ENCODE results near the gene GUCY1A1. TPM values are rescaled to one million over a fixed set of nuclear protein-coding genes. Genes with fewer than 3 reads are reported as not detected.

GUCY1A1 gene
- 104 TPM for total RNA-seq
- 4.8 TPM for polyA plus RNA-seq

- DNase-seq (ENCODE audit: extremely low spot score), result peak; percentile 49
- peak within 1 kb of the TSS; percentile 55 for H3K4me3 ChIP-seq (ENCODE audit: low read depth, low read length)
- 14% methylated on average over 25 of the region's 25 CpGs for WGBS
Measured at GRCh38 chr4:155666344-155667221, at the start of gene GUCY1A1. Gene GUCY1A1, plus strand, starts transcription at chr4:155666848. Its CDS starts 30,020 bp downstream, at chr4:155696868.

DNA sequence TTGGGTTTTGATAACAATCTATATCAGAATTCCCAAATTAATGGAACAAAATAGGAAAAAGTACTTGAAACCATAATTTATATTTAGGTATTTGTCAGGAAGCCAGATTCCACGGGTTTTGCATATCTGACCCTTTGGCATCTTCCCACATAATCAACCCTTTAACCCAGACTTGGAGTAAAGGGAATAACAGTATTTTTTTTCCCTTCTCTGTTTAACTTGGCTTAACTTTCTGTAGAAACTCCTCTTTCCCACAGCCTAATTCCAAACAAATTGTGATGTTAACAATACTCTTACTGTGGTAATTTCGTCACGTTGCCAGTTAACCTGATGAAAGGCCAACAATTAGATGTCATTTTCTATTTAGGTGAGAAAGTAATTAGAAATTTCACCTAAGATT is 49.4 kb upstream of the GUCY1A1 start:
- WGBS, result 46% methylated on average over 3 of the region's 3 CpGs
- no peak overlapping the region for H3K4me3 ChIP-seq (ENCODE audit: low read depth, low read length)
- no peaks in the 10 kb centered on the region for H3K36me3 ChIP-seq (ENCODE audit: insufficient read depth)
- H3K27ac ChIP-seq (ENCODE audit: low read depth), result no peak overlapping the region
- H3K4me1 ChIP-seq (ENCODE audit: insufficient read depth), result no peaks in the 10 kb centered on the region
- no peak for DNase-seq (ENCODE audit: extremely low spot score)

More at GRCh38 chr4:155666344-155667221, at the start of gene GUCY1A1:
- H3K36me3 ChIP-seq (ENCODE audit: insufficient read depth), result no peaks in the 10 kb centered on the region
- H3K4me1 ChIP-seq (ENCODE audit: insufficient read depth), result no peaks in the 10 kb centered on the region
- peak within 1 kb of the TSS; percentile 7 for H3K27ac ChIP-seq (ENCODE audit: low read depth)

- WGBS, result 91% methylated on average over 8 of the region's 8 CpGs
- no peaks in the 10 kb centered on the region for H3K4me1 ChIP-seq (ENCODE audit: insufficient read depth)
- H3K27ac ChIP-seq (ENCODE audit: low read depth), result no peak overlapping the region
- H3K4me3 ChIP-seq (ENCODE audit: low read depth, low read length), result no peak overlapping the region
- DNase-seq (ENCODE audit: extremely low spot score), result no peak
- H3K36me3 ChIP-seq (ENCODE audit: insufficient read depth), result no peaks in the 10 kb centered on the region
Measured at GRCh38 chr4:155618183-155618838, 48.3 kb upstream of the GUCY1A1 start.

GRCh38 chr4:155620637-155621036 is 46.0 kb upstream of the GUCY1A1 start:
- DNase-seq (ENCODE audit: extremely low spot score), result no peak
- H3K4me3 ChIP-seq (ENCODE audit: low read depth, low read length), result no peak overlapping the region
- H3K4me1 ChIP-seq (ENCODE audit: insufficient read depth), result no peaks in the 10 kb centered on the region
- no peaks in the 10 kb centered on the region for H3K36me3 ChIP-seq (ENCODE audit: insufficient read depth)
- no peak overlapping the region for H3K27ac ChIP-seq (ENCODE audit: low read depth)

- Histone ChIP-seq H3K4me1 (ENCODE audit: insufficient read depth) (no peaks in the 10 kb centered on the region), H3K4me3 (ENCODE audit: low read depth, low read length) (no peak overlapping the region), H3K36me3 (ENCODE audit: insufficient read depth) (no peaks in the 10 kb centered on the region), H3K27ac (ENCODE audit: low read depth) (no peak overlapping the region)
- no peak for DNase-seq (ENCODE audit: extremely low spot score)
Measured at GRCh38 chr4:155624478-155624877, 42.2 kb upstream of the GUCY1A1 start.

DNA sequence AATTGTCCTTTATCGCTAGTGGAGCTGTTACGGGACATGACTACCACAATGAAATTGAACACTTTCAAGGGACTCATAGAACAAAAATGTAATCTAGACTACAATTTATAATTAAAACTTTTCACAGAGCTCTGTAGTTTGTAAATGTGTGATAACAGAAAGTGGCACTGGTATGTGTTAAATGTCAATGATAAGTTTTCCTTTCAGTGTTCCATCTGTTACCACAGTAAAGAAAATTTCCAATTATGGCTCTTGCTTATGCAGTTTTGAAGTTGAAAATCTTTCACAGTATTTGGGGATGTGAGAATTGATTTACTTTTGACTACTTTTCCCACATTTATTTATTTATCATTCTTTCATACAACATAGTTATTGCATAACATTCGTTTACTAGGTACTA is 40.1 kb upstream of the GUCY1A1 start:
- Histone ChIP-seq H3K4me3 (ENCODE audit: low read depth, low read length) (no peak overlapping the region), H3K4me1 (ENCODE audit: insufficient read depth) (peaks cover 3% of the 10 kb centered on the region), H3K27ac (ENCODE audit: low read depth) (no peak overlapping the region), H3K36me3 (ENCODE audit: insufficient read depth) (no peaks in the 10 kb centered on the region)
- no peak for DNase-seq (ENCODE audit: extremely low spot score)
- WGBS, result 87% methylated on average over 3 of the region's 3 CpGs

DNA sequence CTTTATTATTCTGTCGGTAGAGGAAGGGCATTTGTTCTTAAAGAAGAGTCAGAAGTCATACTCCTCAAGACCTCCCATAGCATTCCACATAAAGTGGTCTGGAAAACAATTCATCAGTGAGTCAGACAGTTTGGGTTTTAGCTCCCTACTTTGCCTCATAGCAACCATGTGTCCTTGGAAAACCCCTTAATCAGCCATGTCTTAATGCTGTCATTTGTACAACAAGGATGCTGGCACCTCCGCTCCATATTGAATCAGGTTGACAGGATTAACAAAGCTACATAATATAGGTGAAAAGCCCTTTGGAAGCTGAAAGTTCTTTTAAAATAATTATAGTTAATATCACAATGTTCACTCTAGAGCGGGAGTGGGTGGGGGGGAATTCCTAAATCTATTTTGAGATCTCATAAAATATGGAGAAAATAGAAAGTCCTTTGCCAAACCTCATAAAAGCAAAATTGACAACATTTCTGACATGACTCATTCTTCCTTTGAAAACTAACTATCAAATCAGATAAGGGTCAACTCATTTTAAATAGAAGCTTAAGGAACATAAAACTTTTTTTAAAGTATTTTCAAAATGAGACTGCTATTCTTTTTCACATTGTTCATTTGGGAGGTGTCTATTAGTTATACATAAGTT is 37.3 kb upstream of the GUCY1A1 start:
- peaks cover 3% of the 10 kb centered on the region for H3K4me1 ChIP-seq (ENCODE audit: insufficient read depth)
- no peak overlapping the region for H3K27ac ChIP-seq (ENCODE audit: low read depth)
- H3K4me3 ChIP-seq (ENCODE audit: low read depth, low read length), result no peak overlapping the region
- DNase-seq (ENCODE audit: extremely low spot score), result no peak
- no peaks in the 10 kb centered on the region for H3K36me3 ChIP-seq (ENCODE audit: insufficient read depth)
- WGBS, result 49% methylated on average over 3 of the region's 3 CpGs

GRCh38 chr4:155629956-155630355 is 36.7 kb upstream of the GUCY1A1 start:
- 35% methylated on average over 1 of the region's 1 CpG for WGBS
- H3K36me3 ChIP-seq (ENCODE audit: insufficient read depth), result no peaks in the 10 kb centered on the region
- DNase-seq (ENCODE audit: extremely low spot score), result peak; percentile 59
- H3K4me3 ChIP-seq (ENCODE audit: low read depth, low read length), result no peak overlapping the region
- peaks cover 3% of the 10 kb centered on the region for H3K4me1 ChIP-seq (ENCODE audit: insufficient read depth)
- no peak overlapping the region for H3K27ac ChIP-seq (ENCODE audit: low read depth)

DNA sequence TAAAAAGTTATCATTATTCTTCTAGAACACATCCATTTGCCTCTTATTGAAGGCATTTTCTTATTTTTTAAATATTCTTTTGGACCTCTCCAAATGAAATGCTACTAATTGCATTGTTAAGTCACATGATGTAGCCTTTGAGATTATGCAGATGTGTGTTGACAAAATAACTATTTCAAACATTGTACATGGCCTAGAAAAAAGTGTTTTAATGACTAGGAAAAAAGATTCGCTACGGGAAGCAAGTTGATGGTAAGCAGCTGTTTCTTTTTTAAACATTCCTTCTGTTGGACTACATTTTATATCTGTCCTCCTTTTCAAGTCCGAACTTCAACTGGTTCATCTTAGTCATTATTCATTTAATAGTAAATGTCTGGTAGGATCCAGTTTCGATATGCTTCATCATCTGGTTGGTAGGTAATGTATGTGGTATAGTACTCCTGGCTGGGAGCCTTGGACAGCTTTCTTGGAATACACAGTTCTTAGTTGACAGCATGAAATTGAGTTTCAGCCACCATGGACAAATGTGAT is 34.3 kb upstream of the GUCY1A1 start:
- WGBS, result 34% methylated on average over 4 of the region's 4 CpGs
- peak; percentile 51 for DNase-seq (ENCODE audit: extremely low spot score)
- Histone ChIP-seq H3K27ac (ENCODE audit: low read depth) (no peak overlapping the region), H3K4me3 (ENCODE audit: low read depth, low read length) (no peak overlapping the region), H3K4me1 (ENCODE audit: insufficient read depth) (peaks cover 3% of the 10 kb centered on the region), H3K36me3 (ENCODE audit: insufficient read depth) (no peaks in the 10 kb centered on the region)

DNA sequence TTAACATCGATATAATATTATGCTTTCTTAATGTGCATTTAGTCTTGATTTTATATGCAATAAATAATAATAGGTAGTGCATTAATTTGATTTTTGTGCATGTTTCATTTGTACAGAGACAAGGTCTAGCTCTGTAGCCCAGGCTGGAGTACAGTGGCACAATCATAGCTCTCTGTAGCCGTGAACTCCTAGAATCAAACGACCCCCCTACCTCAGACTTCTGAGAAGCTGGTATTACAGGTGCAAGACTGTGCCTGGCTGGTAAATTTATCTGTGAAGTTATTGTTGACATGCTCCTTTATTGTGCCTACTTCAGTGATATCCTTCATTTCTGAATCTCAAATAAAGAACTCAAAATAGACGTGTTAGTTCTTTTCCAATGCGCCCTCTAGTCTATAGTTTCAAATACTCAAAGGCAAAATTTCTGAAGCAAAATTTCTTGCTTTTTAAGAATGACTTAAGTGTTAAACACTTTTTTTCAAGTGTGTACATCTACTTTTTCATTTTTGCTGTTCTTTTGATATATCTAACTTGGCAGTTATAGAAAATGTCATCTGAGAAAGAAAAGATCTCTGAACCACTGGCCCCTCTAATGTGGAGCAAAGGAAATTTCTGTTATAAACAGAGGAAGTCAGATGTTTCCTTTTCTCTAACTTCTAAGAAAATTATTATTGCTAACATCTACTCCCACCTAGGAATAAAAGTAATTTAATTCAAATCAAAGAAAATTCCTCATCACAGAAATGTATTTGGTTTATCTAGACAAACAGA is 28.3 kb upstream of the GUCY1A1 start:
- no peak for DNase-seq (ENCODE audit: extremely low spot score)
- WGBS, result 86% methylated on average over 5 of the region's 5 CpGs
- Histone ChIP-seq H3K36me3 (ENCODE audit: insufficient read depth) (no peaks in the 10 kb centered on the region), H3K4me3 (ENCODE audit: low read depth, low read length) (no peak overlapping the region), H3K27ac (ENCODE audit: low read depth) (no peak overlapping the region), H3K4me1 (ENCODE audit: insufficient read depth) (no peaks in the 10 kb centered on the region)

- WGBS, result 70% methylated on average over 3 of the region's 3 CpGs
- no peak for DNase-seq (ENCODE audit: extremely low spot score)
- H3K36me3 ChIP-seq (ENCODE audit: insufficient read depth), result no peaks in the 10 kb centered on the region
- H3K27ac ChIP-seq (ENCODE audit: low read depth), result peak overlapping the region; percentile 2
- H3K4me3 ChIP-seq (ENCODE audit: low read depth, low read length), result no peak overlapping the region
- no peaks in the 10 kb centered on the region for H3K4me1 ChIP-seq (ENCODE audit: insufficient read depth)
Measured at GRCh38 chr4:155639704-155640523, 26.7 kb upstream of the GUCY1A1 start.

- H3K4me3 ChIP-seq (ENCODE audit: low read depth, low read length), result no peak overlapping the region
- no peak overlapping the region for H3K27ac ChIP-seq (ENCODE audit: low read depth)
- no peak for DNase-seq (ENCODE audit: extremely low spot score)
- WGBS, result 83% methylated on average over 2 of the region's 2 CpGs
- no peaks in the 10 kb centered on the region for H3K36me3 ChIP-seq (ENCODE audit: insufficient read depth)
- no peaks in the 10 kb centered on the region for H3K4me1 ChIP-seq (ENCODE audit: insufficient read depth)
Measured at GRCh38 chr4:155640751-155641150, 25.9 kb upstream of the GUCY1A1 start.

Data from urinary bladder (tissue), 4 donors.